ENCODE measurements around the gene CMKLR1.

Gene CMKLR1

GRCh38 chr12:108297895-108298760 lies 41.0 kb downstream of the CMKLR1 start:
- no peak for DNase-seq

- DNase-seq = no peak
Measured at GRCh38 chr12:108297424-108297823, 41.7 kb downstream of the CMKLR1 start.

- no peak for DNase-seq
Measured at GRCh38 chr12:108296945-108297344, 42.2 kb downstream of the CMKLR1 start.

GRCh38 chr12:108295641-108296040 lies 43.5 kb downstream of the CMKLR1 start:
- DNase-seq = no peak

- DNase-seq = no peak
Measured at GRCh38 chr12:108289350-108290161, 49.6 kb downstream of the CMKLR1 start.

GRCh38 chr12:108287227-108287626 lies 51.9 kb downstream of the CMKLR1 start:
- DNase-seq = no peak

- DNase-seq = no peak
Measured at GRCh38 chr12:108285016-108285415, 54.1 kb downstream of the CMKLR1 start.

GRCh38 chr12:108284163-108284562 lies 54.9 kb downstream of the CMKLR1 start:
- DNase-seq = no peak

- no peak for DNase-seq
Measured at GRCh38 chr12:108282676-108283075, 56.4 kb downstream of the CMKLR1 start.

- no peak for DNase-seq
Measured at GRCh38 chr12:108282160-108282559, 57.0 kb downstream of the CMKLR1 start.

GRCh38 chr12:108277613-108278012 lies 61.5 kb downstream of the CMKLR1 start:
- DNase-seq = no peak

- no peak for DNase-seq
Measured at GRCh38 chr12:108273217-108273616, 65.9 kb downstream of the CMKLR1 start.

GRCh38 chr12:108271951-108272872 lies 66.9 kb downstream of the CMKLR1 start:
- no peak for DNase-seq

GRCh38 chr12:108270849-108271143 lies 68.3 kb downstream of the CMKLR1 start:
- DNase-seq = no peak

GRCh38 chr12:108270035-108270848 lies 68.9 kb downstream of the CMKLR1 start:
- no peak for DNase-seq

GRCh38 chr12:108269224-108269623 lies 69.9 kb downstream of the CMKLR1 start:
- DNase-seq = no peak

- DNase-seq = no peak
Measured at GRCh38 chr12:108268397-108268796, 70.7 kb downstream of the CMKLR1 start.

- DNase-seq = no peak
Measured at GRCh38 chr12:108267450-108267849, 71.7 kb downstream of the CMKLR1 start.

GRCh38 chr12:108266131-108266530 lies 73.0 kb downstream of the CMKLR1 start:
- DNase-seq = no peak

GRCh38 chr12:108265505-108265904 lies 73.6 kb downstream of the CMKLR1 start:
- DNase-seq = no peak

GRCh38 chr12:108260969-108261368 lies 78.1 kb downstream of the CMKLR1 start:
- DNase-seq = no peak

- DNase-seq = no peak
Measured at GRCh38 chr12:108260039-108260438, 79.1 kb downstream of the CMKLR1 start.
